Body of pancreas (tissue), 4 donors: ENCODE data around the gene OXLD1.

Experiments
- CTCF ChIP-seq, 7 experiments: fragments of 450-650 bp in 4 of 7; fragments of 200-600 bp in 3 of 7; sonication (generic) in 3 of 7; IDR thresholded peaks; one replicate each; pipeline ENCODE4 v1.5.1; 2016 to 2019; ENCODE audit warnings: antibody characterized with exemption in 7 of 7
- POLR2A ChIP-seq, 3 donors: fragments of 450-650 bp; IDR thresholded peaks; one replicate each; pipeline ENCODE4 v1.6.1; 2016; ENCODE audit warnings: antibody characterized with exemption in 3 of 3, mild to moderate bottlenecking in 2 of 3

- TF ChIP-seq CTCF (IDR thresholded peaks at IDR 0.05) (no peak), POLR2A (IDR thresholded peaks at IDR 0.05) (no peak)
These were observed 957 bp downstream of the OXLD1 start for GRCh38 chr17:81665205-81666091.
